Stimulated activated CD4-positive, alpha-beta T cell treated with anti-CD3 and anti-CD28 coated beads, Interleukin-15, amount 100 ng/mL, for 24 hours (primary cell): ENCODE data around the gene ARHGEF16.

Experiments
- DNase-seq: peaks from one replicate; pipeline ENCODE4 v3.0.0-alpha.2; 2020

ARHGEF16 gene

DNA sequence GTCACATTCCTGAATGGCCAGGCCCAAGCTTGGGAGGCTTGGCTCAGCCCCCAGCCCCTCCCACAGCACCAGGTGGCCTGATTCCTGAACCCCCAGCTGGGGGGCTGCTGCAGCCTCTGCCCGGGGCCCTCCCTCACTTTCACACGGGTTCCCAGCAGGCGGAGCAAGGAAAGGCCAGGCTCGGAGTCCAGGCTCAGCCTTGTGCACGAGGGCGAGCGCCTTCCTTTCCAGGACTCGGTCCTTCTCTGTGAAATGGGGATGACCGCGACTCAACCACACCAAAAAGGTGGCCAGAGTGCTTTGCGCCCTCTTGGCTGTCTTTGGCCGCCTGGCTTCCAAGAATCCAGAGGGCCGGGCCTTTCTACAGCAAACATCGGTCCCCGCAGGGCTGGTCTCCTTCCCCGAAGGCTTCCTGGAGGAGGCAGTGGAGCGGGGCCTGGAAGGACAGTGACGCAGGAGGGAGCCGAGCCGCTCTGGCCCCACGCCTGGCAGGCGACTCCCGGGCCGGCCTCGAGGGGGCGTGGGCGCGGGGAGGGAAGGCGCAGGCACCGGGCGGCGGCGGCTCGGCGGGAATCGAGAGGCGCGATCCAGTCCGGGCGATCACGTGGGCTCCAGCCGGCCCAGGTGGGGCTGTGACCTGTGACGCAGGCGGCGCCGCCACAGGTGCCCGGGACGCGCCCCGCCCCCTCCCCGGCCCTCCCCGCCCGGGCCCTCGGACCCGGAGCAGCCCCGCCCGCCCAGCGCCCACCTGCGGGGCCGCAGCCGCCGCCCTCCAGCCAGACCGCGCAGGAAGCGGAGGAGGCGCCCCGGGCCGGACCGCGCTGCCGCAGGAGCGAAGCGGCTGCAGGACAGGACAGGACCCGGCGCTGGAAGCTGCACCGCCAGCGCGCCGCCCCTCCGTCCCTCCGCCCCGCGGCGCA lies at the start of gene ARHGEF16:
Gene ARHGEF16, plus strand, starts transcription at position 775 of the 920 bp plus-strand sequence. CDS start 8,420 bp downstream, outside the sequence.
- DNase-seq, result peak; percentile 49

DNA sequence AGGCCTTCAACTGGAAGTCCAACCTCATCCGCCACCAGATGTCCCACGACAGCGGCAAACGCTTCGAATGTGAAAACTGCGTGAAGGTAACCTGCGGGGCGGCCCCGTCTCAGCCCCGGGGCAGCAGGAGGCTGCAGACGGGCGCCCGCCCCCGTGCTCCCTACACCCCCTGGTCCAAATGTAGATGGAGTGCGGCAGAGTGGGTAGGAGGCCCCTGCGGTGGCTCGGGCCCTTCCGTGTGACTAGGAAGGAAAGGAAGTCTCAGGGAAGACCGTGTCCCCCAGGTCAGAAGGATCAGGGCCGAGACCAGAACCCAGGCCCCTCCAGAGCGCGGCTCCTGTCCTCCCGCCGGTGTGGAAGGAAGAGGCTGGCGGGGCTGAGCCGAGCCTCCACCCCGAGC lies 49.7 kb upstream of the ARHGEF16 start:
- no peak for DNase-seq

GRCh38 chr1:3405491-3405890 lies 49.0 kb upstream of the ARHGEF16 start:
- no peak for DNase-seq

DNA sequence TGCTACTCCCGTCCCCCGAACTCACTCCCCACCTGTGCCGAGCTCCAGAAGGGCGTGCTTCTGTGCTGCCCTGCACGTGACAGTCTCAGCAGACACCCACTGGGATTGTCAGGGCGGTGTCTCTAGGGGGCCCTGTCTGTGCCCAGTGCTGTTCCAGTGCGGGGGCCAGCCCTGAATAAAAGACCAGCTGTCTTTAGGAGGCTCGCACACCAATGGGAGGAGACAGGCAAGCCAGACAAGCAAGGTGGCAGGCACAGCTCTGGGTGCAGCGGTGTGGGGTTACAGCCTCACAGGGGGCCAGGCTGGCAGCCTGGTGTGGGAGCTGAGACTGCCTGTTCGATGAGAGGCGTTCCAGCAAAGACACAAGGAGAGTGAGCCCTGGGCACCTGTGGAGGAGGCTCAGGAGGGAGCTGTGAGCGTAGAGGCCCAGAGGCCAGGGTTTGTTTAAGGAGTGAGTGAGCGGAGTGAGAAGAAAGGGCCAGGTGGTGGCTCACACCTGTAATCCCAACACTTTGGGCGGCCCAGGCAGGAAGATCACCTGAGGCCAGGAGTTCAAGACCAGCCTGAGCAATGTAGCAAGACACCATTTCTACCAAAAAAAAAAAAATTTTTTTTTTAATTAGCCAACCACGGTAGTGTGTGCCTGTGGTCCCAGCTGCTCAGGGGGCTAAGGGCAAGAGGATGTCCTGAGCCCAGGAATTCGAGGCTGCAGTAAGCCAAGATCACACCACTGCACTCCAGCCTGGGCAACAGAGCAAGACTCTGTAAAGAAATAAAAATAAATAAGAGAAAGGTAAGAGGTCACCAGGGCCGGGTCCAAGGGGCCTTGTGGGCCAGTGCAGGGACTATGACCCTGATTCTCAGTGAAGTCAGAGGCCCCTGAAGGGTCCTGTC lies 48.2 kb upstream of the ARHGEF16 start:
- DNase-seq, result no peak

DNA sequence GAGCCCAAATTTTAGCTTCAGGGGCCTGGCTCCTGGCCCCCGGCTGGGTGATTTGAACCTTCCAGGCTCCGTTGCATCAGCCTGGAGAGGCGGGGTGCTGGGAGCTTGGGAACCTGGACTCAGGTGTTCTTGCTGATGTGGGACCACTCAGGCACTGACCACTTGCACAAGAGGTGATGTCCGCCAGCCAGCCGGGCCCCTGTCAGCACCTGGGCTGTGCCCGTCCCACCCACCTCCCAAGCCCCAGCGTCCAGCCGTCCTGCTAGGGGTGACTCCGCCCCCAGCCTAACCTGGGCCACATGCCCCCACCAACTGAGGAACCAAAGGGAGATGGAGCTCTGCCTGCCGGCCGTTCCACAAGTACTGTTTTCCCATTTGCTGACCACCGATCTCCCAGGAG lies 47.4 kb upstream of the ARHGEF16 start:
- no peak for DNase-seq

DNA sequence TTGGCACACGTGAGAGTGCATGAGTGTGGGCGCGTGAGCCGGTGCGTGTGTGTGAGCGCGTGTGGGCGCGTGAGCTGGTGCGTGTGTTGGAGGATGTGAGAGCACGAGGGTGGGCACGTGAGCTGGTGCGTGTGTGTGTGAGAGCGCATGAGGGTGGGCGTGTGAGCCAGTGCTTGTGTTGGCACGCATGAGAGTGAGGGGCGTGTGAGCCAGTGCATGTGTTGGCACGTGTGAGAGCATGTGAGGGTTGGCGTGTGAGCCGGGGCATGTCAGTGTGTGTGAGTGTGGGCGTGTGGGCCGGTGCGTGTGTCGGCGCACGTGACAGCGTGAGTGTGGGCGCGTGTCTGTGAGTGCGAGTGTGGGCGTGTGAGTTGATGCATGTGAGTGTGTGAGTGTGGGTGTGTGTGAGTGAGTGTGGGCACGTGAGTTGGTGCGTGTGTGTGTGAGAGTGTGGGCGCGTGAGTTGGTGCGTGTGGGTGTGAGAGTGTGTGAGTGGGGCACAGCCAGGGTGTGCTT lies 45.7 kb upstream of the ARHGEF16 start:
- DNase-seq, result no peak

GRCh38 chr1:3409366-3410141 lies 44.9 kb upstream of the ARHGEF16 start:
- DNase-seq, result no peak

- DNase-seq, result no peak
Measured at GRCh38 chr1:3410142-3410925, 44.1 kb upstream of the ARHGEF16 start.

DNA sequence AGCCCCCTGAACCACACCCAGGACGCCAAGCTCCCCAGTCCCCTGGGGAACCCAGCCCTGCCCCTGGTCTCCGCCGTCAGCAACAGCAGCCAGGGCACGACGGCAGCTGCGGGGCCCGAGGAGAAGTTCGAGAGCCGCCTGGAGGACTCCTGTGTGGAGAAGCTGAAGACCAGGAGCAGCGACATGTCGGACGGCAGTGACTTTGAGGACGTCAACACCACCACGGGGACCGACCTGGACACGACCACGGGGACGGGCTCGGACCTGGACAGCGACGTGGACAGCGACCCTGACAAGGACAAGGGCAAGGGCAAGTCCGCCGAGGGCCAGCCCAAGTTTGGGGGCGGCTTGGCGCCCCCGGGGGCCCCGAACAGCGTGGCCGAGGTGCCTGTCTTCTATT lies 42.7 kb upstream of the ARHGEF16 start:
- DNase-seq, result no peak

GRCh38 chr1:3412376-3412775 lies 42.1 kb upstream of the ARHGEF16 start:
- no peak for DNase-seq

- DNase-seq, result no peak
Measured at GRCh38 chr1:3413975-3414710, 40.3 kb upstream of the ARHGEF16 start.

GRCh38 chr1:3415260-3416090 lies 39.0 kb upstream of the ARHGEF16 start:
- no peak for DNase-seq

DNA sequence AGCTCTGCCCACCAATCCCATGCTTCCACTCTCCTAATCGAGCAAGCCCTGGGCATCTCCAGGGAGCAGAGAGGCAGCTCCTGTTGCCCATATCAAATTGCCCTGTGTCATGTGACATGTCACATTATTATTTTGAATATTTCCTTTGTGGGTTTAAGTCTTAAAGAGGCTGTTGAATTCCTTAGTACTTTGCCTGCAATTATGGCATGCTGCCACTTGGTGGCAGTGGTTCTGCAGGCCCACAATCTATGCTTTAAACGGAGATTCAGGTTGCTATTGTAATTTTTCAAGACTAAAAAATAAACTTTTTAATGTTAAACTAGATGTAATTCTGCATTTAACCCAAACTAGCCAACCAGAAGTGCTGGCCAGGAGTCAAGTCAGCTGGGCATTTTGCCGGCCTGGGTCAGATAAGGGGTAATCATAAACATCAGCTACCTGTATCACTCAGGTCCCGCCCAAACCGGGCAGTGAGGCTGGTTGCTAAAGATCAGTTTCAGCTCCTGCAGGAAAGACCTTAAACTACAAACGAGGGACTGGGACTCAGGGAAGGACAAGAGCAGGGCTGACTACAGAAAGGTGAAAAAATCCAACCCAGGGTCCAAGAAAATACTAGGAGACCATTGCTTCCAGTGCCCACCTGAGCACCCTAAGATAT lies 37.3 kb upstream of the ARHGEF16 start:
- no peak for DNase-seq

DNA sequence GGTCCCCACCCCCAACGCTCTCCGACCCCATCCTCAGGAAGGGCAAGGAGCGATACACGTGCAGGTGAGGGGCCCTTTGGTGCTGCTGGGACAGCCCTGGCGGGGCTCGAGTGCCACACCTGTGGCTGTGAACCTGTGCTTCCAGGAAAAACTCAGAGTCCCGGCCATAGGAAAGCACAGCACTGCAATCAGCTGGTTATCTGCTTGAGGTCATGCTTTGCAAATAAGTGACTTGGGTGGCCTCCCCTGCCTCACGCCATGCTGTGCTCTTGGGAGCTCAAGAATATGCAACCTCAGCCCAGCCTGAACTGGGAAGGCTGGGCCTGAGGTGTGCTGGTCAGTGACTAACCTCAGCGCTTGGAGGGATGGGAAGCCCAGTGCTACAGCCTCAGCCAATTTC lies 36.5 kb upstream of the ARHGEF16 start:
- DNase-seq, result no peak

- no peak for DNase-seq
Measured at GRCh38 chr1:3418600-3418999, 35.9 kb upstream of the ARHGEF16 start.

- no peak for DNase-seq
Measured at GRCh38 chr1:3419415-3420204, 34.9 kb upstream of the ARHGEF16 start.

DNA sequence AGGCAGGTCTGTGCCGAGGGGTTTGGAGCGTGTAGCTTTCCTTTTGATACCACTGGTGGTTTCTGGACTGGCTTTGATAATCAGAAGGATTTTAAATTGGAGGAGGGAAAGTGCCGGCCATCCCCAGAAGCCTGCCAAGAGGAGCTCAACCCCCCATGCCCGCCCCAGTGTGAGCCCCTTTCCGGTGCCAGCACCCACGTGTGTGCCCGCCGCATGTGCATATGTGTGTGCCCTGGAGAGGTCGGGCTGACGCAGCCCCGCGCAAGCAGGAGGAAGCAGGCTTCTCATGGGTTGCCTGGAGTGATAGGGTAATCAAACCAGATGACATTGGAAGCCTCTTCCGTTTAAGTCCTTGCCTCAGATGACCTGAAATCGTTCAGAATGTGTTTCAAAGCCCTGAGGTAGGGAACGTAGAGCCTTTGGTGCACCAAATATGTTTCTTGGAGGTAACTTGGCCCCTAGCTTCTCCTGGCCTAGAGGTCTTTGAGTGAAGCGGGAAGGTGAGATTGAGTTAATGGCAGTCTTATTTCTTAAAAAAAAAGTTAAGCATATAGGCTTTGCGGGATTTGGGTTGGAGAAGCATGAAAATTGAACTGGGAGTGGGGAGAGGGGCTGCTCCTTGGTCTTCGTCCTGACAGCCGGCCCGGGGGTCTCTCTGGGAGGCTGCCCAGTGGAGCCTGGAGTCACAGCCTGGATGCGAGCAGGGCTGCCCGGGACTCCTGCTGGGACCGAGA lies 34.1 kb upstream of the ARHGEF16 start:
- DNase-seq, result no peak

GRCh38 chr1:3422638-3423037 lies 31.8 kb upstream of the ARHGEF16 start:
- no peak for DNase-seq
